Neuronal stem cell (in vitro differentiated cells): Measurements from ENCODE around the gene LIX1L.

ENCODE experiments used
- DNase-seq: peaks from one replicate; pipeline ENCODE4 v3.0.0-alpha.2; 2013; ENCODE audit warnings: low spot score
- H2AFZ ChIP-seq: one replicate; pipeline ENCODE4 v1.6.1; 2013; ENCODE audit warnings: mild to moderate bottlenecking, low read length, inconsistent platforms
- H2AK5ac ChIP-seq: 2 replicates; pipeline ENCODE4 v1.6.1; 2013; ENCODE audit warnings: low read depth, mild to moderate bottlenecking, inconsistent platforms, low read length, moderate library complexity, mixed read lengths
- H2BK120ac ChIP-seq: 2 replicates; pipeline ENCODE4 v1.6.1; 2013; ENCODE audit warnings: low read depth, mild to moderate bottlenecking, inconsistent platforms, low read length, moderate library complexity, mixed read lengths
- H2BK12ac ChIP-seq: one replicate; pipeline ENCODE4 v1.6.1; 2013; ENCODE audit warnings: low read length, inconsistent platforms
- H2BK15ac ChIP-seq: 2 replicates; pipeline ENCODE4 v1.6.1; 2013; ENCODE audit warnings: mild to moderate bottlenecking, low read length, inconsistent platforms, mixed read lengths
- H2BK5ac ChIP-seq: one replicate; pipeline ENCODE4 v1.6.1; 2013; ENCODE audit warnings: inconsistent platforms, mild to moderate bottlenecking, low read length, moderate library complexity
- H3K14ac ChIP-seq: one replicate; pipeline ENCODE4 v1.6.1; 2013; ENCODE audit warnings: low read length, inconsistent platforms
- H3K18ac ChIP-seq: 2 replicates; pipeline ENCODE4 v1.6.1; 2013; ENCODE audit warnings: low read length, inconsistent platforms
- H3K23ac ChIP-seq: 2 replicates; pipeline ENCODE4 v1.6.1; 2013; ENCODE audit warnings: low read depth, mild to moderate bottlenecking, mixed read lengths, low read length, inconsistent platforms; ENCODE audit not compliant: poor library complexity
- H3K27ac ChIP-seq: replicated peaks from 3 replicates; pipeline ENCODE4 v1.5.1; 2013; ENCODE audit warnings: low read length, inconsistent platforms
- H3K27me3 ChIP-seq, 3 experiments: 2 replicates each; pipeline ENCODE4 v1.6.1; 2013; ENCODE audit warnings: low read length in 3 of 3, mild to moderate bottlenecking in 2 of 3, inconsistent platforms in 1 of 3, low read depth in 1 of 3, mixed read lengths in 1 of 3, moderate library complexity in 1 of 3; ENCODE audit not compliant: control insufficient read depth in 3 of 3, insufficient read depth in 3 of 3
- H3K36me3 ChIP-seq, 2 donors: replicated peaks in 1 of 2; 2 replicates each; pipeline ENCODE4 v1.6.1; 2013; ENCODE audit warnings: low read length in 2 of 2; ENCODE audit not compliant: control insufficient read depth in 2 of 2, insufficient read depth in 2 of 2
- H3K4ac ChIP-seq: 2 replicates; pipeline ENCODE4 v1.6.1; 2013; ENCODE audit warnings: inconsistent platforms, mild to moderate bottlenecking, low read length, moderate library complexity
- H3K4me1 ChIP-seq, 2 donors: 1 replicate in 1 of 2; 2 replicates in 1 of 2; pipeline ENCODE4 v1.6.1; 2013; ENCODE audit warnings: low read length in 2 of 2, low read depth in 1 of 2; ENCODE audit not compliant: control insufficient read depth in 2 of 2, insufficient read depth in 1 of 2
- H3K4me2 ChIP-seq: one replicate; pipeline ENCODE4 v1.6.1; 2013; ENCODE audit warnings: mild to moderate bottlenecking, low read length, inconsistent platforms; ENCODE audit not compliant: insufficient read depth, poor library complexity, severe bottlenecking
- H3K4me3 ChIP-seq, 2 donors: 2 replicates each; pipeline ENCODE4 v1.5.1; 2013; ENCODE audit warnings: low read length in 2 of 2, mild to moderate bottlenecking in 2 of 2, inconsistent platforms in 1 of 2, moderate library complexity in 1 of 2
- H3K79me1 ChIP-seq: one replicate; pipeline ENCODE4 v1.6.1; 2013; ENCODE audit warnings: low read depth, mild to moderate bottlenecking, inconsistent platforms, low read length, moderate library complexity
- H3K9ac ChIP-seq: one replicate; pipeline ENCODE4 v1.6.1; 2013; ENCODE audit warnings: mild to moderate bottlenecking, low read depth, low read length, inconsistent platforms; ENCODE audit not compliant: poor library complexity
- H3K9me3 ChIP-seq, 2 donors: replicated peaks in 1 of 2; 2 replicates each; pipeline versions ENCODE3 to v1.6.1; 2013; ENCODE audit warnings: low read length in 2 of 2, mild to moderate bottlenecking in 2 of 2, inconsistent platforms in 1 of 2, low read depth in 1 of 2, mixed read lengths in 1 of 2, moderate library complexity in 1 of 2; ENCODE audit not compliant: control insufficient read depth in 2 of 2, insufficient read depth in 1 of 2
- H4K8ac ChIP-seq: one replicate; pipeline ENCODE4 v1.6.1; 2013; ENCODE audit warnings: low read depth, mild to moderate bottlenecking, inconsistent platforms, low read length, moderate library complexity
- H4K91ac ChIP-seq: one replicate; pipeline ENCODE4 v1.6.1; 2013; ENCODE audit warnings: low read length, low read depth, mild to moderate bottlenecking, inconsistent platforms; ENCODE audit not compliant: poor library complexity
- WGBS, 2 donors: extraction: QIAGEN DNeasy Blood & Tissue Kit; methylation state at CpG; one replicate each; pipeline ENCODE4 v1.1.7; 2013; ENCODE audit warnings: missing lambda C conversion rate in 2 of 2, mixed read lengths in 1 of 2; ENCODE audit not compliant: insufficient read length in 2 of 2, insufficient replicate concordance in 1 of 2; ENCODE audit errors: extremely low coverage in 2 of 2; 5-methylcytosine and 5-hydroxymethylcytosine counted together

Gene LIX1L

GRCh38 chr1:145985129-145985501, 27.3 kb upstream of the LIX1L start:
- Histone ChIP-seq H3K27ac (no peak overlapping the region), H3K14ac (no peak overlapping the region), H3K9me3 (no peaks in the 10 kb centered on the region), H3K79me1 (no peaks in the 10 kb centered on the region), H2BK120ac (no peak overlapping the region), H3K4me2 (no peak overlapping the region), H3K23ac (no peak overlapping the region), H2BK15ac (no peak overlapping the region), H3K18ac (no peak overlapping the region), H3K4me3 (no peak overlapping the region), H2BK5ac (no peak overlapping the region), H4K91ac (no peak overlapping the region), H3K36me3 (no peaks in the 10 kb centered on the region), H3K9ac (no peak overlapping the region), H3K27me3 (no peaks in the 10 kb centered on the region), H2BK12ac (no peak overlapping the region), H4K8ac (no peak overlapping the region), H3K4me1 (peaks cover 7 to 22% of the 10 kb centered on the region in 2 donors), H2AFZ (peak overlapping the region; percentile 64), H2AK5ac (no peak overlapping the region), H3K4ac (no peak overlapping the region)
- no CpG with 5 or more reads among the region's 2 CpGs for WGBS, 2 donors
- no peak for DNase-seq

DNA sequence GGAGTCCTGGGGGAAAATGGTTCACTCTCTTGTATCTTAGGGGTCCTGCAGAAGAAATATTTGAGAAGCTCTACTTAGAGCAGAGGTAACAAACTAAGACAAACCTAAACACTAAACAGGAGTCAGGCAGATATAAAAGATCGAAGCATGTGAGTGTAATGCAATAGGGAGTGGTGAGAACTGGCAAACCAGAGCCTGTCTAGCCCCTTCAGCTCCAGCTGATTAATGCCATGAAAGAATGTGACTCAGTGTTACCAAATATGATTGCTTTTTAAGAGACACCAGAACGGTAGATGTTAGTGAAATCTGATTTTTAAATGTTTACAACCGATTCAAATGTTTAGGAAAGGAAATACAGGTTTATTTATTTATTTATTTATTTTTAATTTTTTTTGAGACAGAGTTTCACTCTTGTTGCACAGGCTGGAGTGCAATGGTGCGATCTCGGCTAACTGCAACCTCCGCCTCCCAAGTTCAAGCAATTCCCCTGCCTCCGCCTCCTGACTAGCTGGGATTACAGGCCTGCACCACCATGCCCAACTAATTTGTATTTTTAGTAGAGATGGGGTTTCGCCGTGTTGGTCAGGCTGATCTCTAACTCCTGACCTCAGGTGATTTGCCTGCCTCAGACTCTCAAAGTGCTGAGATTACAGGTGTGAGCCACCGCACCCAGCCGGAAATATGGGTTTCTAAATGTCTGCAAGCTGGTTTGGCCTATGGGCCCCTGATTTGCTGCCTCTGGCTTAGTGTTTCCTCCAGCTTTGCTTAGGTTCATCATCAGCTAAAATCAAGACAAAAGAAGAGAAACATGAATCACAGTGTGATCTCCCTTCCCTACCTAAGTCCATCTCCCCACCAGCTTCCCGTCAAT, 26.4 kb upstream of the LIX1L start:
- Histone ChIP-seq H4K8ac (no peak overlapping the region), H2AK5ac (no peak overlapping the region), H3K27ac (no peak overlapping the region), H3K4me3 (no peak overlapping the region), H2BK15ac (no peak overlapping the region), H2BK12ac (no peak overlapping the region), H3K4ac (no peak overlapping the region), H3K4me1 (peaks cover 11 to 28% of the 10 kb centered on the region in 2 donors), H2BK5ac (no peak overlapping the region), H3K27me3 (no peaks in the 10 kb centered on the region), H3K9ac (no peak overlapping the region), H3K36me3 (no peaks in the 10 kb centered on the region), H3K23ac (no peak overlapping the region), H2BK120ac (no peak overlapping the region), H4K91ac (no peak overlapping the region), H3K14ac (no peak overlapping the region), H3K4me2 (no peak overlapping the region), H3K79me1 (no peaks in the 10 kb centered on the region), H2AFZ (no peak overlapping the region), H3K18ac (no peak overlapping the region), H3K9me3 (no peaks in the 10 kb centered on the region)
- no peak for DNase-seq
- no CpG with 5 or more reads among the region's 12 CpGs for WGBS, 2 donors

- Histone ChIP-seq H2BK15ac (no peak overlapping the region), H4K8ac (no peak overlapping the region), H3K36me3 (no peaks in the 10 kb centered on the region), H3K18ac (no peak overlapping the region), H4K91ac (no peak overlapping the region), H2BK12ac (no peak overlapping the region), H2BK120ac (no peak overlapping the region), H3K27me3 (no peaks in the 10 kb centered on the region), H3K4me3 (no peak overlapping the region), H2BK5ac (no peak overlapping the region), H3K9ac (no peak overlapping the region), H3K14ac (no peak overlapping the region), H3K9me3 (no peaks in the 10 kb centered on the region), H3K4me2 (no peak overlapping the region), H3K79me1 (no peaks in the 10 kb centered on the region), H3K4me1 (peaks cover 16 to 37% of the 10 kb centered on the region in 2 donors), H3K27ac (no peak overlapping the region), H3K4ac (no peak overlapping the region), H2AK5ac (no peak overlapping the region), H2AFZ (no peak overlapping the region), H3K23ac (no peak overlapping the region)
- no peak for DNase-seq
- WGBS, 2 donors, result no CpG with 5 or more reads among the region's 1 CpG
These were observed 25.4 kb upstream of the LIX1L start for GRCh38 chr1:145983206-145983675.

GRCh38 chr1:145982010-145982723, 24.4 kb upstream of the LIX1L start:
- no CpG with 5 or more reads among the region's 6 CpGs for whole genome bisulfite sequencing, 2 donors
- Histone ChIP-seq H3K4me3 (no peak overlapping the region), H3K27ac (no peak overlapping the region)

More at GRCh38 chr1:145982010-145982723, 24.4 kb upstream of the LIX1L start:
- Histone ChIP-seq H4K8ac (no peak overlapping the region), H3K23ac (no peak overlapping the region), H3K18ac (no peak overlapping the region), H3K4me2 (no peak overlapping the region), H2AK5ac (no peak overlapping the region), H2BK5ac (no peak overlapping the region), H3K4ac (no peak overlapping the region), H4K91ac (no peak overlapping the region), H3K4me1 (peaks cover 16 to 44% of the 10 kb centered on the region in 2 donors), H2AFZ (no peak overlapping the region), H3K27me3 (no peaks in the 10 kb centered on the region), H3K14ac (no peak overlapping the region), H2BK120ac (no peak overlapping the region), H3K9ac (no peak overlapping the region), H3K36me3 (no peaks in the 10 kb centered on the region), H3K79me1 (no peaks in the 10 kb centered on the region), H2BK12ac (no peak overlapping the region), H2BK15ac (no peak overlapping the region), H3K9me3 (no peaks in the 10 kb centered on the region)
- no peak for DNase-seq
